HepG2 (cell line): Measurements from ENCODE around the gene TMEM221. TPM values are rescaled to one million over a fixed set of nuclear protein-coding genes. Genes with fewer than 3 reads are reported as not detected.

Experiments used
- ATAC-seq: fragments of 200-7000 bp; cut with Tn5 transposase; 3 replicates; pipeline ENCODE4 v1.9.1; 2020; ENCODE audit warnings: mild to moderate bottlenecking, moderate library complexity
- BruUV-seq: library from RNA; stranded (reverse); fragments of 400-500 nt; replicated peaks from 2 replicates; lab custom pipeline; 2021; lab: Mats Ljungman, UMichigan
- CTCF ChIA-PET: fragments of 300-600 bp; formaldehyde crosslinking; extraction: SDS; loops from one replicate; lab custom pipeline; 2021; ENCODE audit warnings: low total read pairs, inconsistent platforms, low intra/inter-chr PET ratio; lab: Yijun Ruan, JAX
- POLR2A ChIA-PET: fragments of 350-600 bp; sonication (Branson Sonifier 250); formaldehyde crosslinking; loops from one replicate; lab custom pipeline; 2020; ENCODE audit warnings: antibody characterized with exemption, inconsistent platforms; lab: Yijun Ruan, JAX
- DNase-seq: peaks from one replicate; pipeline ENCODE4 v3.0.0-alpha.2; 2015; ENCODE audit warnings: low spot score
- FAIRE-seq: peaks from 3 replicates; lab custom pipeline; 2011; peaks lifted over from hg19 to GRCh38; lab: Jason Lieb, UNC
- H2AFZ ChIP-seq: one replicate; pipeline ENCODE4 v1.6.1; 2011; ENCODE audit warnings: low read length, inconsistent platforms
- H3K27ac ChIP-seq: fragments of 300-600 bp; 3 replicates; pipeline ENCODE4 v1.8.0; 2011; ENCODE audit warnings: mixed run types, mild to moderate bottlenecking, mixed read lengths, low read length, inconsistent platforms; ENCODE audit not compliant: insufficient read depth; ENCODE audit errors: extremely low read length
- H3K27me3 ChIP-seq, 2 experiments: fragments of 200-600 bp in 1 of 2; 2 replicates in 1 of 2; 3 replicates in 1 of 2; pipeline versions ENCODE4 v1.6.0 to v1.8.0; 2011; ENCODE audit warnings: low read length in 2 of 2, mild to moderate bottlenecking in 2 of 2, moderate library complexity in 2 of 2, inconsistent platforms in 1 of 2; ENCODE audit not compliant: insufficient read depth in 2 of 2, control insufficient read depth in 1 of 2
- H3K36me3 ChIP-seq, 2 experiments: fragments of 200-600 bp in 1 of 2; replicated peaks in 1 of 2; 2 replicates in 1 of 2; 3 replicates in 1 of 2; pipeline versions ENCODE4 v1.5.1 to v1.8.0; 2011; ENCODE audit warnings: low read length in 2 of 2, inconsistent platforms in 1 of 2; ENCODE audit not compliant: insufficient read depth in 2 of 2, control insufficient read depth in 1 of 2
- H3K4me1 ChIP-seq: 2 replicates; pipeline ENCODE4 v1.5.1; 2012; ENCODE audit warnings: low read length, inconsistent platforms; ENCODE audit not compliant: insufficient read depth
- H3K4me2 ChIP-seq: 2 replicates; pipeline ENCODE4 v1.6.0; 2011; ENCODE audit warnings: low read depth, low read length, inconsistent platforms
- H3K4me3 ChIP-seq, 3 experiments: fragments of 200-600 bp in 1 of 3; sonication (generic), shearing (Covaris generic) in 1 of 3; replicated peaks in 1 of 3; 2 replicates each; pipeline ENCODE4 v1.5.1; 2011 to 2016; ENCODE audit warnings: low read length in 3 of 3, inconsistent platforms in 2 of 3, low read depth in 2 of 3, mild to moderate bottlenecking in 2 of 3, control low read depth in 1 of 3, mixed read lengths in 1 of 3; ENCODE audit not compliant: insufficient read depth in 1 of 3
- H3K79me2 ChIP-seq: one replicate; pipeline ENCODE4 v1.6.1; 2011; ENCODE audit warnings: low read length, inconsistent platforms; ENCODE audit not compliant: insufficient read depth
- H3K9ac ChIP-seq: 2 replicates; pipeline ENCODE4 v1.6.0; 2011; ENCODE audit warnings: mild to moderate bottlenecking, low read depth, low read length, inconsistent platforms; ENCODE audit not compliant: insufficient read depth
- H3K9me3 ChIP-seq: 2 replicates; pipeline ENCODE4 v1.5.1; 2012; ENCODE audit warnings: mild to moderate bottlenecking, low read length
- H4K20me1 ChIP-seq: 2 replicates; pipeline ENCODE4 v1.6.0; 2011; ENCODE audit warnings: inconsistent platforms, mild to moderate bottlenecking, low read length, moderate library complexity; ENCODE audit not compliant: insufficient read depth
- AGO2 ChIP-seq: fragments of 200-400 bp; formaldehyde crosslinking; optimal IDR thresholded peaks from 2 replicates; pipeline ENCODE3; 2017; ENCODE audit warnings: mild to moderate bottlenecking, low read depth, low read length, moderate library complexity
- CEBPB ChIP-seq: IDR thresholded peaks from 2 replicates; pipeline ENCODE4 v1.6.1; 2011; ENCODE audit warnings: low read depth, low read length, improper control_type of control experiment, borderline replicate concordance
- CTCF ChIP-seq: sonication (generic); formaldehyde crosslinking; IDR thresholded peaks from 2 replicates; pipeline ENCODE4 v1.5.0; 2020; ENCODE audit warnings: mild to moderate bottlenecking, missing genetic modification reagents, moderate library complexity
- GTF2F1 ChIP-seq: fragments of 150-350 bp; IDR thresholded peaks from 2 replicates; pipeline ENCODE4 v1.6.1; 2014; ENCODE audit warnings: low read length
- HNRNPLL ChIP-seq: fragments of 200-400 bp; formaldehyde crosslinking; IDR thresholded peaks from 2 replicates; pipeline ENCODE4 v1.6.1; 2017; ENCODE audit warnings: mild to moderate bottlenecking, low read depth, low read length; ENCODE audit not compliant: poor library complexity, severe bottlenecking
- KDM2A ChIP-seq: sonication (generic); formaldehyde crosslinking; IDR thresholded peaks from 2 replicates; pipeline ENCODE4 v1.4.0; 2020; ENCODE audit warnings: low read depth, missing genetic modification reagents, borderline replicate concordance
- MAZ ChIP-seq, 2 experiments: sonication (generic) in 1 of 2; formaldehyde crosslinking in 1 of 2; IDR thresholded peaks; 2 replicates each; pipeline versions ENCODE4 v1.5.0 to v1.6.1; 2012 to 2020; ENCODE audit warnings: low read depth in 2 of 2, mild to moderate bottlenecking in 2 of 2, borderline replicate concordance in 1 of 2, improper control_type of control experiment in 1 of 2, low read length in 1 of 2, missing genetic modification reagents in 1 of 2, moderate library complexity in 1 of 2
- NFIC ChIP-seq: IDR thresholded peaks from 2 replicates; pipeline ENCODE4 v1.6.1; 2012; ENCODE audit warnings: mild to moderate bottlenecking, low read length, inconsistent platforms
- NFKBIZ ChIP-seq: IDR thresholded peaks from 2 replicates; pipeline ENCODE4 v1.6.1; 2018; ENCODE audit warnings: missing genetic modification reagents, missing compliant biosample characterization
- POLR2AphosphoS2 ChIP-seq: IDR thresholded peaks from 2 replicates; pipeline ENCODE4 v1.6.1; 2011; ENCODE audit warnings: low read depth, low read length, improper control_type of control experiment
- RBFOX2 ChIP-seq: fragments of 200-400 bp; formaldehyde crosslinking; IDR thresholded peaks from 2 replicates; pipeline ENCODE4 v1.6.1; 2017; ENCODE audit warnings: low read depth, mild to moderate bottlenecking, low read length
- RBM39 ChIP-seq: fragments of 200-400 bp; formaldehyde crosslinking; IDR thresholded peaks from one replicate; pipeline ENCODE4 v1.6.1; 2018; ENCODE audit warnings: antibody characterized with exemption, mild to moderate bottlenecking, low read depth, low read length; ENCODE audit not compliant: poor library complexity, severe bottlenecking
- SMC3 ChIP-seq: IDR thresholded peaks from 2 replicates; pipeline ENCODE4 v1.6.1; 2011; ENCODE audit warnings: low read length, improper control_type of control experiment
- ZFP82 ChIP-seq: sonication (generic); formaldehyde crosslinking; IDR thresholded peaks from 2 replicates; pipeline ENCODE4 v1.5.1; 2020; ENCODE audit warnings: mild to moderate bottlenecking, missing genetic modification reagents, borderline replicate concordance
- ZNF207 ChIP-seq: fragments of 450-650 bp; IDR thresholded peaks from 2 replicates; pipeline ENCODE4 v1.6.1; 2016; ENCODE audit warnings: antibody characterized with exemption, borderline replicate concordance
- ZNF740 ChIP-seq: sonication (generic); formaldehyde crosslinking; IDR thresholded peaks from 2 replicates; pipeline ENCODE4 v1.4.0; 2020; ENCODE audit warnings: missing genetic modification reagents
- WGBS: methylation state at CpG from one replicate; pipeline ENCODE4 v1.1.6; 2017; ENCODE audit warnings: low lambda C conversion rate; 5-methylcytosine and 5-hydroxymethylcytosine counted together
- in situ Hi-C: cut with HindIII; loops from 2 replicates; pipeline ENCODE4 v1.10.0; 2017; ENCODE audit warnings: low pct_unique_long_range_greater_than_20kb; ENCODE audit not compliant: extremely low pct_ligation_motif_present
- intact Hi-C: fragments of 100-400 bp; cut with micrococcal nuclease; formaldehyde crosslinking; loops from one replicate; pipeline ENCODE4 v1.10.0; 2022; ENCODE audit not compliant: unreplicated experiment
- polyA plus RNA-seq, 8 experiments: library from polyadenylated mRNA; depleted of rRNA in 3 of 8; stranded (reverse) in 7 of 8; unstranded in 1 of 8; fragments of >200 nt; fragmentation: Illumina TruSeq in 4 of 8; extraction: Trizol in 4 of 8; gene quantifications; 2 replicates each; pipeline versions ENCODE4 v1.2.1 to v1.2.3, GENCODE V29; 2011 to 2016; ENCODE audit warnings: low read depth in 4 of 8, missing spikeins in 1 of 8, mixed read lengths in 1 of 8; ENCODE audit not compliant: insufficient read depth in 1 of 8
- total RNA-seq, 5 experiments: library from RNA; depleted of rRNA; stranded (reverse); fragments of >200 nt; fragmentation: Illumina TruSeq; extraction: Trizol; gene quantifications; 2 replicates each; pipeline ENCODE4 v1.2.3, GENCODE V29; 2016; ENCODE audit warnings: low read depth in 1 of 5
- TF ChIP-seq, protein P1 (sequence below): sonication (generic); formaldehyde crosslinking; IDR thresholded peaks from 2 replicates; pipeline ENCODE4 v1.5.1; 2020; ENCODE audit warnings: mild to moderate bottlenecking, missing genetic modification reagents, moderate library complexity

The TMEM221 gene
- total and polyA plus RNA-seq, 2 of the 13 experiments (the other 11 are each of a cell fraction or from before 2014, with no cell fraction given): 0.33 to 0.77 TPM

DNA sequence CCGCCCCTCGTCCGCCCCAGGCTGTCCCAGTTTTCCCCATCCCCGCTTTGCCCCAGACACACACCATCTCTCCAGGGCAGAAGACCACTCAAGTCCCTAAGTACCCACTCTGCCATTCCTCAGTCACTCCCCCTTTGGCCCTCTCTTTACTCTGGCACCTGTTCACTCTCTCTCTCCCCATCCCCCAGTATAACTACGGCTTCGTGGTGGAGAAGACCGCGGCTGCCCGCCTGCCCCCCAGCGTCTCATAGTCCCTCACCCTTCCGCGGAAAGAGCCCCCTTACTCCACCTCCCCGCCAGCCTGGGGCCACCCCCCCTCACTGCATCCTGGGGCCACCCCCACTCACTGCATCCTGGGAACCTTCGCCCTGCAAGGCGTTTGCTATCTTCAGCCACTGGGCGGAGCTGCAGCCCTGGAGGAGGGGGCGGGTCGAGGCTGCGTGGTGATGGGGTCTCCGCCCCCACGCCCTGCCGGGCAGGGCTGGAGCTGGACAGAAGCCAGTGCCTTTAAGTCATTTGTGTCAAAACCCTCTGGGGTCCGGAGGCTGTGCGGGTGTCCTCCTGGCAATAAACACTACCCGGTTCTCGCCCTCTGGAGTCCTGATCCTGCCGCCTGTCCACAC lies 23.6 kb downstream of the TMEM221 start:
- peaks cover 14% of the 10 kb centered on the region for H3K4me1 ChIP-seq
- H3K4me3 ChIP-seq: no peak overlapping the region
- POLR2A ChIA-PET: interaction anchor here (0.7 kb wide), 1 partner anchor 435 kb away, joined by 3 read pairs; the partner anchor contains the start of gene RPL18A
- H2AFZ ChIP-seq: no peak overlapping the region
- H3K9me3 ChIP-seq: no peaks in the 10 kb centered on the region
- no peaks in the 10 kb centered on the region for H3K27me3 ChIP-seq
- no TSS peak for BruUV-seq
- H4K20me1 ChIP-seq: no peaks in the 10 kb centered on the region
- in situ Hi-C loops: no loop called here
- FAIRE-seq: no peak
- H3K79me2 ChIP-seq: no peaks in the 10 kb centered on the region
- CTCF ChIA-PET: no interaction called here
- H3K4me2 ChIP-seq: no peak overlapping the region
- no peaks in the 10 kb centered on the region; a peak in 1 of 5 replicates for H3K36me3 ChIP-seq
- no peak for DNase-seq
- peak; percentile 58 for ATAC-seq
- intact Hi-C loops: no loop called here
- H3K27ac ChIP-seq: no peak overlapping the region
- no peak overlapping the region for H3K9ac ChIP-seq
- WGBS: 62% methylated on average over 25 of the region's 27 CpGs
- TF ChIP-seq ZNF740: no peak
- 0 out of 2 replicates have a peak, but pooled peaks have one; percentile 24 for TF ChIP-seq RBFOX2
- TF ChIP-seq, protein P1, sequence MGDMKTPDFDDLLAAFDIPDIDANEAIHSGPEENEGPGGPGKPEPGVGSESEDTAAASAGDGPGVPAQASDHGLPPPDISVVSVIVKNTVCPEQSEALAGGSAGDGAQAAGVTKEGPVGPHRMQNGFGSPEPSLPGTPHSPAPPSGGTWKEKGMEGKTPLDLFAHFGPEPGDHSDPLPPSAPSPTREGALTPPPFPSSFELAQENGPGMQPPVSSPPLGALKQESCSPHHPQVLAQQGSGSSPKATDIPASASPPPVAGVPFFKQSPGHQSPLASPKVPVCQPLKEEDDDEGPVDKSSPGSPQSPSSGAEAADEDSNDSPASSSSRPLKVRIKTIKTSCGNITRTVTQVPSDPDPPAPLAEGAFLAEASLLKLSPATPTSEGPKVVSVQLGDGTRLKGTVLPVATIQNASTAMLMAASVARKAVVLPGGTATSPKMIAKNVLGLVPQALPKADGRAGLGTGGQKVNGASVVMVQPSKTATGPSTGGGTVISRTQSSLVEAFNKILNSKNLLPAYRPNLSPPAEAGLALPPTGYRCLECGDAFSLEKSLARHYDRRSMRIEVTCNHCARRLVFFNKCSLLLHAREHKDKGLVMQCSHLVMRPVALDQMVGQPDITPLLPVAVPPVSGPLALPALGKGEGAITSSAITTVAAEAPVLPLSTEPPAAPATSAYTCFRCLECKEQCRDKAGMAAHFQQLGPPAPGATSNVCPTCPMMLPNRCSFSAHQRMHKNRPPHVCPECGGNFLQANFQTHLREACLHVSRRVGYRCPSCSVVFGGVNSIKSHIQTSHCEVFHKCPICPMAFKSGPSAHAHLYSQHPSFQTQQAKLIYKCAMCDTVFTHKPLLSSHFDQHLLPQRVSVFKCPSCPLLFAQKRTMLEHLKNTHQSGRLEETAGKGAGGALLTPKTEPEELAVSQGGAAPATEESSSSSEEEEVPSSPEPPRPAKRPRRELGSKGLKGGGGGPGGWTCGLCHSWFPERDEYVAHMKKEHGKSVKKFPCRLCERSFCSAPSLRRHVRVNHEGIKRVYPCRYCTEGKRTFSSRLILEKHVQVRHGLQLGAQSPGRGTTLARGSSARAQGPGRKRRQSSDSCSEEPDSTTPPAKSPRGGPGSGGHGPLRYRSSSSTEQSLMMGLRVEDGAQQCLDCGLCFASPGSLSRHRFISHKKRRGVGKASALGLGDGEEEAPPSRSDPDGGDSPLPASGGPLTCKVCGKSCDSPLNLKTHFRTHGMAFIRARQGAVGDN: peak; percentile 35
- no peak for TF ChIP-seq POLR2AphosphoS2
- TF ChIP-seq MAZ (IDR thresholded peaks at IDR 0.05; ENCODE audit: borderline replicate concordance, low read depth, low read length): 0 out of 2 replicates have a peak, but pooled peaks have one; percentile 32
- TF ChIP-seq MAZ (CRISPR knock-in tag; IDR thresholded peaks at IDR 0.05; ENCODE audit: low read depth): no peak
- no peak for TF ChIP-seq GTF2F1
- no peak for TF ChIP-seq ZNF207
- TF ChIP-seq CEBPB: no peak
- peak; percentile 28 for TF ChIP-seq AGO2
- peak; percentile 20 for TF ChIP-seq HNRNPLL
- TF ChIP-seq RBM39: peak; percentile 32
- no peak for TF ChIP-seq SMC3
- TF ChIP-seq NFIC: no peak
- no peak for TF ChIP-seq NFKBIZ (CRISPR knock-in tag)
- TF ChIP-seq ZFP82: no peak
- TF ChIP-seq KDM2A (CRISPR knock-in tag): 0 out of 2 replicates have a peak, but pooled peaks have one; percentile 48
- TF ChIP-seq CTCF (CRISPR knock-in tag): peak; percentile 75
